ENCODE results near the gene CDC16. TPM values are rescaled to one million over a fixed set of nuclear protein-coding genes. Genes with fewer than 3 reads are reported as not detected.
A peak's percentile ranks its signal among the peaks of the same experiment; 100 is the strongest.

Gene CDC16
- total RNA-seq, 1 experiment from 2014 or later, result 61.0 TPM

- intact Hi-C loops (cut with micrococcal nuclease), result no loop called here
- H3K9me3 ChIP-seq (ENCODE audit: control insufficient read depth in 1 of 2, insufficient read depth in 1 of 2, low read depth in 1 of 2, low read length in 2 of 2), result no peaks in the 10 kb centered on the region; a peak in 1 of 4 replicates
- peak overlapping the region in 1 of 2 experiments; percentile 69; a peak in 2 of 4 replicates for H3K4me3 ChIP-seq (replicated peaks in 1 of 2; ENCODE audit: low read depth in 1 of 2, low read length in 2 of 2)
- no peaks in the 10 kb centered on the region for H3K9me2 ChIP-seq (ENCODE audit: insufficient read depth)
- no peak for ATAC-seq
- H4K20me1 ChIP-seq (ENCODE audit: insufficient read depth), result no peaks in the 10 kb centered on the region
- no peak for DNase-seq (ENCODE audit: low read depth, low spot score)
- H2AFZ ChIP-seq (ENCODE audit: low read depth, low read length, poor library complexity, severe bottlenecking), result peak overlapping the region; percentile 91
- peak overlapping the region; percentile 93; the same call in 1 of the 2 replicates for H3K27ac ChIP-seq (ENCODE audit: low read depth, low read length)
- H3K4me1 ChIP-seq (ENCODE audit: control insufficient read depth in 1 of 2, insufficient read depth in 2 of 2, low read length in 2 of 2), result peaks cover 2 to 11% of the 10 kb centered on the region in 2 experiments; a peak in 2 of 4 replicates
- POLR2A ChIA-PET, result no interaction called here
- no TSS peak for BruUV-seq (replicated peaks)
- H3K79me2 ChIP-seq (ENCODE audit: insufficient read depth, low read length), result peaks cover 28% of the 10 kb centered on the region
- RAD21 ChIA-PET (ENCODE audit: low non-redundant PET in 1 of 2, low total read pairs in 2 of 2, uncharacterized antibody in 2 of 2, unreplicated experiment in 2 of 2), result no interaction called here
- no peak for TF ChIP-seq SRF (IDR thresholded peaks at IDR 0.05; ENCODE audit: low read depth)
- no peak for TF ChIP-seq SP1 (IDR thresholded peaks at IDR 0.05; ENCODE audit: low read depth)
- TF ChIP-seq RAD21 (IDR thresholded peaks at IDR 0.05; ENCODE audit: low read depth), result no peak
- no peak for TF ChIP-seq CBX3 (IDR thresholded peaks at IDR 0.05; ENCODE audit: low read depth)
- TF ChIP-seq EZH2 (IDR thresholded peaks at IDR 0.05), result no peak
- peaks cover 12 to 16% of the 10 kb centered on the region in 2 experiments for H3K36me3 ChIP-seq (ENCODE audit: control insufficient read depth in 1 of 2, insufficient read depth in 2 of 2, low read length in 2 of 2)
- CTCF ChIA-PET, result no interaction called here
- no peaks in the 10 kb centered on the region for H3K27me3 ChIP-seq (ENCODE audit: insufficient read depth, low read length)
- no peak overlapping the region for H3K9ac ChIP-seq (ENCODE audit: low read length)
- peak overlapping the region; percentile 77 for H3K4me2 ChIP-seq (ENCODE audit: low read length)
Measured at GRCh38 chr13:114234266-114234644, 442 bp upstream of the CDC16 start.

GRCh38 chr13:114235697-114236096, 1.0 kb downstream of the CDC16 start:
- no peak for ATAC-seq
- ChIA-PET POLR2A (no interaction called here), RAD21 (ENCODE audit: low non-redundant PET in 1 of 2, low total read pairs in 2 of 2, uncharacterized antibody in 2 of 2, unreplicated experiment in 2 of 2) (no interaction called here), CTCF (no interaction called here)
- peak overlapping the region; percentile 69 to 93 for H3K4me3 ChIP-seq (replicated peaks in 1 of 2; ENCODE audit: low read depth in 1 of 2, low read length in 2 of 2)
- peaks cover 28% of the 10 kb centered on the region for H3K79me2 ChIP-seq (ENCODE audit: insufficient read depth, low read length)
- no peak overlapping the region for H2AFZ ChIP-seq (ENCODE audit: low read depth, low read length, poor library complexity, severe bottlenecking)
- TF ChIP-seq FOSL1 (IDR thresholded peaks at IDR 0.05; ENCODE audit: low read depth) (no peak), SP1 (IDR thresholded peaks at IDR 0.05; ENCODE audit: low read depth) (no peak), TCF7L2 (IDR thresholded peaks at IDR 0.05; ENCODE audit: borderline replicate concordance, extremely low read depth, insufficient read depth, insufficient read length) (no peak), CEBPB (IDR thresholded peaks at IDR 0.05; ENCODE audit: low read depth) (no peak), SIN3A (IDR thresholded peaks at IDR 0.05; ENCODE audit: low read depth) (no peak), EGR1 (IDR thresholded peaks at IDR 0.05; ENCODE audit: low read depth) (no peak), EZH2 (IDR thresholded peaks at IDR 0.05) (no peak), POLR2A (IDR thresholded peaks at IDR 0.05; ENCODE audit: borderline replicate concordance, extremely low read depth, insufficient read depth, insufficient read length) (no peak), CBX3 (IDR thresholded peaks at IDR 0.05; ENCODE audit: low read depth) (no peak), JUND (IDR thresholded peaks at IDR 0.05) (no peak), RAD21 (IDR thresholded peaks at IDR 0.05; ENCODE audit: low read depth) (no peak), YY1 (IDR thresholded peaks at IDR 0.05; ENCODE audit: extremely low read depth, insufficient replicate concordance, low read depth, low read length) (no peak), SRF (IDR thresholded peaks at IDR 0.05; ENCODE audit: low read depth) (no peak), EZH2phosphoT487 (IDR thresholded peaks at IDR 0.05; ENCODE audit: borderline replicate concordance) (no peak), ELF1 (IDR thresholded peaks at IDR 0.05; ENCODE audit: borderline replicate concordance, low read depth) (no peak)
- TF ChIP-seq, protein P1, sequence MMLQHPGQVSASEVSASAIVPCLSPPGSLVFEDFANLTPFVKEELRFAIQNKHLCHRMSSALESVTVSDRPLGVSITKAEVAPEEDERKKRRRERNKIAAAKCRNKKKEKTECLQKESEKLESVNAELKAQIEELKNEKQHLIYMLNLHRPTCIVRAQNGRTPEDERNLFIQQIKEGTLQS (IDR thresholded peaks at IDR 0.05), result no peak
- TF ChIP-seq, protein P2, sequence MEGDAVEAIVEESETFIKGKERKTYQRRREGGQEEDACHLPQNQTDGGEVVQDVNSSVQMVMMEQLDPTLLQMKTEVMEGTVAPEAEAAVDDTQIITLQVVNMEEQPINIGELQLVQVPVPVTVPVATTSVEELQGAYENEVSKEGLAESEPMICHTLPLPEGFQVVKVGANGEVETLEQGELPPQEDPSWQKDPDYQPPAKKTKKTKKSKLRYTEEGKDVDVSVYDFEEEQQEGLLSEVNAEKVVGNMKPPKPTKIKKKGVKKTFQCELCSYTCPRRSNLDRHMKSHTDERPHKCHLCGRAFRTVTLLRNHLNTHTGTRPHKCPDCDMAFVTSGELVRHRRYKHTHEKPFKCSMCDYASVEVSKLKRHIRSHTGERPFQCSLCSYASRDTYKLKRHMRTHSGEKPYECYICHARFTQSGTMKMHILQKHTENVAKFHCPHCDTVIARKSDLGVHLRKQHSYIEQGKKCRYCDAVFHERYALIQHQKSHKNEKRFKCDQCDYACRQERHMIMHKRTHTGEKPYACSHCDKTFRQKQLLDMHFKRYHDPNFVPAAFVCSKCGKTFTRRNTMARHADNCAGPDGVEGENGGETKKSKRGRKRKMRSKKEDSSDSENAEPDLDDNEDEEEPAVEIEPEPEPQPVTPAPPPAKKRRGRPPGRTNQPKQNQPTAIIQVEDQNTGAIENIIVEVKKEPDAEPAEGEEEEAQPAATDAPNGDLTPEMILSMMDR (IDR thresholded peaks at IDR 0.05 in 2 of 3, conservative IDR thresholded peaks at IDR 0.05 in 1 of 3; ENCODE audit: borderline replicate concordance in 1 of 3, insufficient read depth in 1 of 3, low read depth in 2 of 3, low read length in 2 of 3), result no peak
- peak overlapping the region; percentile 93; the same call in 1 of the 2 replicates for H3K27ac ChIP-seq (ENCODE audit: low read depth, low read length)
- no peaks in the 10 kb centered on the region for H4K20me1 ChIP-seq (ENCODE audit: insufficient read depth)
- TSS peak; percentile 68 for BruUV-seq (replicated peaks)
- H3K9me2 ChIP-seq (ENCODE audit: insufficient read depth), result no peaks in the 10 kb centered on the region
- peak overlapping the region; percentile 74 for H3K9ac ChIP-seq (ENCODE audit: low read length)
- H3K4me1 ChIP-seq (ENCODE audit: control insufficient read depth in 1 of 2, insufficient read depth in 2 of 2, low read length in 2 of 2), result peaks cover 2 to 11% of the 10 kb centered on the region in 2 experiments; a peak in 2 of 4 replicates
- H3K36me3 ChIP-seq (ENCODE audit: control insufficient read depth in 1 of 2, insufficient read depth in 2 of 2, low read length in 2 of 2), result peaks cover 18 to 29% of the 10 kb centered on the region in 2 experiments
- intact Hi-C loops (cut with micrococcal nuclease), result no loop called here
- peak overlapping the region; percentile 77 for H3K4me2 ChIP-seq (ENCODE audit: low read length)
- no peaks in the 10 kb centered on the region; a peak in 1 of 4 replicates for H3K9me3 ChIP-seq (ENCODE audit: control insufficient read depth in 1 of 2, insufficient read depth in 1 of 2, low read depth in 1 of 2, low read length in 2 of 2)
- no peaks in the 10 kb centered on the region for H3K27me3 ChIP-seq (ENCODE audit: insufficient read depth, low read length)
- no peak for DNase-seq (ENCODE audit: low read depth, low spot score)
